GM06990 (cell line): Measurements from ENCODE around the gene TSPAN9.
A peak's percentile ranks its signal among the peaks of the same experiment; 100 is the strongest.

ENCODE experiments used
- DNase-seq: peaks from one replicate; pipeline ENCODE4 v3.0.0-alpha.2; 2011; ENCODE audit not compliant: insufficient read length; ENCODE audit errors: extremely low read depth
- H3K27me3 ChIP-seq: replicated peaks from 2 replicates; pipeline ENCODE4 v1.6.0; 2011; ENCODE audit warnings: low read length; ENCODE audit not compliant: control insufficient read depth, insufficient read depth
- H3K36me3 ChIP-seq: 2 replicates; pipeline ENCODE4 v1.5.1; 2011; ENCODE audit warnings: low read length; ENCODE audit not compliant: control insufficient read depth, insufficient read depth
- H3K4me3 ChIP-seq: replicated peaks from 2 replicates; pipeline ENCODE4 v1.5.1; 2011; ENCODE audit warnings: low read depth, mild to moderate bottlenecking, control low read depth, low read length
- CTCF ChIP-seq: IDR thresholded peaks from 2 replicates; pipeline ENCODE4 v1.5.1; 2011; ENCODE audit warnings: low read length, control low read depth, mild to moderate bottlenecking, inconsistent platforms; ENCODE audit not compliant: insufficient read depth, poor library complexity, severe bottlenecking

The TSPAN9 gene

GRCh38 chr12:3161861-3162260, 84.7 kb downstream of the TSPAN9 start:
- peaks cover 2% of the 10 kb centered on the region for H3K27me3 ChIP-seq
- no peaks in the 10 kb centered on the region for H3K36me3 ChIP-seq
- no peak for DNase-seq

GRCh38 chr12:3164454-3165077, 87.4 kb downstream of the TSPAN9 start:
- peaks cover 2% of the 10 kb centered on the region for H3K27me3 ChIP-seq
- no peak for TF ChIP-seq CTCF
- DNase-seq, result no peak
- no peak overlapping the region for H3K4me3 ChIP-seq
- H3K36me3 ChIP-seq, result no peaks in the 10 kb centered on the region

More at GRCh38 chr12:3161861-3162260, 84.7 kb downstream of the TSPAN9 start:
- TF ChIP-seq CTCF, result no peak
- H3K4me3 ChIP-seq, result no peak overlapping the region

- Histone ChIP-seq H3K36me3 (no peaks in the 10 kb centered on the region), H3K4me3 (no peak overlapping the region), H3K27me3 (peaks cover 3% of the 10 kb centered on the region)
- DNase-seq, result no peak
- no peak for TF ChIP-seq CTCF
Measured at GRCh38 chr12:3165078-3165980, 88.2 kb downstream of the TSPAN9 start.

- Histone ChIP-seq H3K4me3 (no peak overlapping the region), H3K27me3 (peaks cover 3% of the 10 kb centered on the region), H3K36me3 (no peaks in the 10 kb centered on the region)
- TF ChIP-seq CTCF, result no peak
- no peak for DNase-seq
Measured at GRCh38 chr12:3167636-3168035, 90.5 kb downstream of the TSPAN9 start.

GRCh38 chr12:3168223-3169221, 91.3 kb downstream of the TSPAN9 start:
- peak; percentile 32 for DNase-seq
- Histone ChIP-seq H3K4me3 (no peak overlapping the region), H3K27me3 (peaks cover 3% of the 10 kb centered on the region), H3K36me3 (no peaks in the 10 kb centered on the region)
- no peak for TF ChIP-seq CTCF
